OCI-LY1 (cell line): Measurements from ENCODE around the gene TAAR6.

Experiments
- CTCF ChIP-seq: fragments of 200-600 bp; sonication (generic), shearing (Covaris generic); IDR thresholded peaks from 2 replicates; pipeline ENCODE4 v1.5.1; 2017; ENCODE audit warnings: mild to moderate bottlenecking, antibody characterized with exemption, low read length, moderate library complexity, mixed read lengths
- EZH2 ChIP-seq: fragments of 200-600 bp; sonication (generic), shearing (Covaris generic); IDR thresholded peaks from 2 replicates; pipeline ENCODE4 v1.8.0; 2017; ENCODE audit warnings: borderline replicate concordance, mixed run types, mild to moderate bottlenecking, antibody characterized with exemption, low read length, moderate library complexity, mixed read lengths

GRCh38 chr6:132524646-132525045 is 45.5 kb upstream of the TAAR6 start:
- TF ChIP-seq CTCF (no peak), EZH2 (no peak)
